ENCODE results near the gene SOHLH2. TPM values are rescaled to one million over a fixed set of nuclear protein-coding genes. Genes with fewer than 3 reads are reported as not detected.

SOHLH2 gene
- total RNA-seq, 2 donors from 2014 or later: not detected

DNA sequence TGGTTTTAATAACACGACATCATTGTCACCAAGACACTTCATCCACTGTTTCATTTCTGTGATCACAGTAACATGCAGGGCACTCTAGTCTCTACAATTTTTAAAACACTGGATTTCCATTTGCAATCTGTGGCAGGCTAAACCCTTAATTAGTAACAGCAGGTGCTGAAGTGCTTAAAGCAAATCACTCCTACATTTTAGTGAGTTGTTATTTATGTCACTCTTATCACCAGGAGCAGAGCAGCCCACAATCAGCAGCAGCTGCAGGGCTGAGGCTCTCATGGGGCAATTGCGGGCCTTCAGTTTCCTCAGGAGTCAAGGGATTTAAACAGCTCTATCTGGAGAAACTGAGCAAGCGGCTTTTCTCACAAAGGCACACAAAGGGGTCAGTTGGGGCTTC is 1.6 kb downstream of the SOHLH2 start:
- no peaks in the 10 kb centered on the region for H3K36me3 ChIP-seq
- TF ChIP-seq, protein P1, sequence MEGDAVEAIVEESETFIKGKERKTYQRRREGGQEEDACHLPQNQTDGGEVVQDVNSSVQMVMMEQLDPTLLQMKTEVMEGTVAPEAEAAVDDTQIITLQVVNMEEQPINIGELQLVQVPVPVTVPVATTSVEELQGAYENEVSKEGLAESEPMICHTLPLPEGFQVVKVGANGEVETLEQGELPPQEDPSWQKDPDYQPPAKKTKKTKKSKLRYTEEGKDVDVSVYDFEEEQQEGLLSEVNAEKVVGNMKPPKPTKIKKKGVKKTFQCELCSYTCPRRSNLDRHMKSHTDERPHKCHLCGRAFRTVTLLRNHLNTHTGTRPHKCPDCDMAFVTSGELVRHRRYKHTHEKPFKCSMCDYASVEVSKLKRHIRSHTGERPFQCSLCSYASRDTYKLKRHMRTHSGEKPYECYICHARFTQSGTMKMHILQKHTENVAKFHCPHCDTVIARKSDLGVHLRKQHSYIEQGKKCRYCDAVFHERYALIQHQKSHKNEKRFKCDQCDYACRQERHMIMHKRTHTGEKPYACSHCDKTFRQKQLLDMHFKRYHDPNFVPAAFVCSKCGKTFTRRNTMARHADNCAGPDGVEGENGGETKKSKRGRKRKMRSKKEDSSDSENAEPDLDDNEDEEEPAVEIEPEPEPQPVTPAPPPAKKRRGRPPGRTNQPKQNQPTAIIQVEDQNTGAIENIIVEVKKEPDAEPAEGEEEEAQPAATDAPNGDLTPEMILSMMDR (IDR thresholded peaks at IDR 0.05): no peak

GRCh38 chr13:36211567-36211966 is 2.8 kb downstream of the SOHLH2 start:
- no peaks in the 10 kb centered on the region for H3K36me3 ChIP-seq
- no peaks in the 10 kb centered on the region for H3K4me1 ChIP-seq (ENCODE audit: control insufficient read depth in 1 of 2, low read depth in 2 of 2)
- no peak overlapping the region for H3K4me3 ChIP-seq
- no peak for DNase-seq (ENCODE audit: low spot score)
- TF ChIP-seq, protein P1 (IDR thresholded peaks at IDR 0.05): no peak
- no peak for ATAC-seq (ENCODE audit: insufficient number of reproducible peaks, low FRiP score, low read depth)
- no peaks in the 10 kb centered on the region for H3K27me3 ChIP-seq (replicated peaks; ENCODE audit: insufficient read depth)
- H3K27ac ChIP-seq: no peak overlapping the region
- no peaks in the 10 kb centered on the region for H3K9me3 ChIP-seq

More for the DNA sequence above, 1.6 kb downstream of the SOHLH2 start:
- H3K9me3 ChIP-seq: no peaks in the 10 kb centered on the region
- no peak for DNase-seq (ENCODE audit: low spot score)
- no peaks in the 10 kb centered on the region for H3K4me1 ChIP-seq (ENCODE audit: control insufficient read depth in 1 of 2, low read depth in 2 of 2)
- no peak overlapping the region for H3K27ac ChIP-seq
- no peaks in the 10 kb centered on the region for H3K27me3 ChIP-seq (replicated peaks; ENCODE audit: insufficient read depth)
- no peak for ATAC-seq (ENCODE audit: insufficient number of reproducible peaks, low FRiP score, low read depth)
- H3K4me3 ChIP-seq: no peak overlapping the region

DNA sequence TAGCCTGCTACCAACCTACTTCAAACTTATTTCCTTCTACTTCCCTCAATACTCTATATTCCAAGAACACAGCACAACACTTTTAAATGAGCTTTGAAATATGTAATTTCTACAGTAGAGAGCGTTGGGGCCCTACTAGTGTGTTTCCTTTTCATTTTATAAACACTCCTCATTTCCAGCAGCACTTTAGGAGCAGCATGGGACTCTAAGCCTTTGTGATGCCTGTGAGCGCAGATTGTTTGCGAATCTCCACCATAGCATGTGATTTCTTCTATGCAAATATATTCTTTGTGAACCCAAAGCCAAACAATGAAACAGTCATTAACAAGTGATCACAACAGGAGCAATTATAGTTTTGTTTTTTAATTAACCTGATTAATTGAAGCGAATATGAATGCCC is 3.6 kb downstream of the SOHLH2 start:
- H3K4me1 ChIP-seq (ENCODE audit: control insufficient read depth in 1 of 2, low read depth in 2 of 2): no peaks in the 10 kb centered on the region
- no peaks in the 10 kb centered on the region for H3K9me3 ChIP-seq
- TF ChIP-seq, protein P1 (IDR thresholded peaks at IDR 0.05): no peak
- H3K4me3 ChIP-seq: no peak overlapping the region
- no peaks in the 10 kb centered on the region for H3K27me3 ChIP-seq (replicated peaks; ENCODE audit: insufficient read depth)
- no peak for ATAC-seq (ENCODE audit: insufficient number of reproducible peaks, low FRiP score, low read depth)
- H3K36me3 ChIP-seq: no peaks in the 10 kb centered on the region
- no peak for DNase-seq (ENCODE audit: low spot score)
- no peak overlapping the region for H3K27ac ChIP-seq

DNA sequence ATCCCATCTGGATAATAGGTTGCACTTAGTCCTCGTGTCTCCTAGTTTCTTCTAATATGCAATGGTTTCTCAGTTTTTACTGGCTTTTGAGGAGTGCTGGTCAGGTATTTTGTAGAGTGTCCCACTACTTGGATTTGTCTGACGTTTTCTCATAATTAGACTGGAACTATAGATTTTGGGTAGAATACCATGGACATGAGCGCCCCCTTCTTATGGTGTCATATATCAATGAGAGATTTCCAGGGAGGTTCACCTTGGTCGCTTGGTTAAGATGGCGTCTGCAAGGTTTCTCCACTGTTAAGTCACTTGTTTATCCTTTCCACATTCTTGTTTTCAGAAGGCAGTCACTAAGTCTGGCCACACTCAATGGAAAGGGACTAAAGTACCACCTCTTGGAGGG is 6.7 kb downstream of the SOHLH2 start:
- TF ChIP-seq, protein P1 (IDR thresholded peaks at IDR 0.05): no peak
- Histone ChIP-seq H3K4me3 (no peak overlapping the region), H3K9me3 (no peaks in the 10 kb centered on the region), H3K36me3 (no peaks in the 10 kb centered on the region), H3K27me3 (replicated peaks; ENCODE audit: insufficient read depth) (no peaks in the 10 kb centered on the region), H3K27ac (no peak overlapping the region), H3K4me1 (ENCODE audit: control insufficient read depth in 1 of 2, low read depth in 2 of 2) (no peaks in the 10 kb centered on the region)
- ATAC-seq (ENCODE audit: insufficient number of reproducible peaks, low FRiP score, low read depth): no peak
- DNase-seq (ENCODE audit: low spot score): no peak

- H3K9me3 ChIP-seq: no peaks in the 10 kb centered on the region
- no peaks in the 10 kb centered on the region for H3K27me3 ChIP-seq (replicated peaks; ENCODE audit: insufficient read depth)
- DNase-seq (ENCODE audit: low spot score) (no peak), ATAC-seq (ENCODE audit: insufficient number of reproducible peaks, low FRiP score, low read depth) (no peak)
- H3K36me3 ChIP-seq: no peaks in the 10 kb centered on the region
- TF ChIP-seq, protein P1 (IDR thresholded peaks at IDR 0.05): no peak
- H3K4me1 ChIP-seq (ENCODE audit: control insufficient read depth in 1 of 2, low read depth in 2 of 2): no peaks in the 10 kb centered on the region
- no peak overlapping the region for H3K27ac ChIP-seq
- H3K4me3 ChIP-seq: no peak overlapping the region
Measured at GRCh38 chr13:36193151-36193855, 21.1 kb downstream of the SOHLH2 start.
